A673 (cell line): Measurements from ENCODE around the gene AUP1.

ENCODE experiments used
- EZH2 ChIP-seq: fragments of 200-600 bp; sonication (generic); IDR thresholded peaks from 2 replicates; pipeline ENCODE4 v1.6.1; 2017; ENCODE audit warnings: borderline replicate concordance, low read depth, mild to moderate bottlenecking, mixed read lengths, antibody characterized with exemption, low read length; ENCODE audit not compliant: poor library complexity, severe bottlenecking
- TF ChIP-seq, protein P1 (sequence below): fragments of 300-800, 200-600 bp; sonication (generic); conservative IDR thresholded peaks from 2 replicates; pipeline ENCODE4 v1.5.1; 2017; ENCODE audit warnings: low read depth, mild to moderate bottlenecking, antibody characterized with exemption, low read length, moderate library complexity, mixed read lengths

DNA sequence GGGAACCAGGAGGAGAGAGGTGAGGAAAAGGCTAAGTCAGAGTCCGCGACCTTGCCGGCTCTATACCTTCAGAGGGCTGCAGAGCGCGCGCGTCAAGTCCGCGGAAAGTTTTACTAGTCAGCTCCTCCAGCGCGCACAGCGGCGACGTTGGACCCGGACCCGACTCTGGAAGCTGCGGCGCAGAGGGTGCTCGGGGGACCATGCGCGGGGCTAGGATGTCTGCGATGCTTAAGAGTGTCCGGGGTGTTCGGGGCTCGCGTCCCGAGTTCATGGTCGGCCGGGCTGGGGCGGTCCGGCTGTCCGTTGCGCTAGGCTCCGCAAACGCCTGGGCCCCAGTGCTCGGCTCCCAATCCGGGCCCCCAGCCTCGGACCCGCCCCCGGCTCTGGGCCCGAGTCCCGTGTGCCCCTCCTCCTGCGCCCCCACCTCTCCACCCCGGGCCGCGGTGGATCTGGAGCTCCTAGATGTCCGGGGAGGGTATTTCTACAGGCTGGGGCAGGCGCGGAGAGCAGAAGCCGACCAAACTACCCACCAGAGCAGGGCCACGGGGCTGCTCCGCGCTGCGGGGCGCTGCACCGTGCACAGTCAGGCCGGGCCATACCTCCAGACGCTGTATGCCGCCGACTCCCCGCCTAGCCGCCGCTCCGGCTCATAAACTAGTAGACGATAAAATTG lies 30.1 kb downstream of the AUP1 start, which contains the start of gene LBX2:
- TF ChIP-seq, protein P1, sequence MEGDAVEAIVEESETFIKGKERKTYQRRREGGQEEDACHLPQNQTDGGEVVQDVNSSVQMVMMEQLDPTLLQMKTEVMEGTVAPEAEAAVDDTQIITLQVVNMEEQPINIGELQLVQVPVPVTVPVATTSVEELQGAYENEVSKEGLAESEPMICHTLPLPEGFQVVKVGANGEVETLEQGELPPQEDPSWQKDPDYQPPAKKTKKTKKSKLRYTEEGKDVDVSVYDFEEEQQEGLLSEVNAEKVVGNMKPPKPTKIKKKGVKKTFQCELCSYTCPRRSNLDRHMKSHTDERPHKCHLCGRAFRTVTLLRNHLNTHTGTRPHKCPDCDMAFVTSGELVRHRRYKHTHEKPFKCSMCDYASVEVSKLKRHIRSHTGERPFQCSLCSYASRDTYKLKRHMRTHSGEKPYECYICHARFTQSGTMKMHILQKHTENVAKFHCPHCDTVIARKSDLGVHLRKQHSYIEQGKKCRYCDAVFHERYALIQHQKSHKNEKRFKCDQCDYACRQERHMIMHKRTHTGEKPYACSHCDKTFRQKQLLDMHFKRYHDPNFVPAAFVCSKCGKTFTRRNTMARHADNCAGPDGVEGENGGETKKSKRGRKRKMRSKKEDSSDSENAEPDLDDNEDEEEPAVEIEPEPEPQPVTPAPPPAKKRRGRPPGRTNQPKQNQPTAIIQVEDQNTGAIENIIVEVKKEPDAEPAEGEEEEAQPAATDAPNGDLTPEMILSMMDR: no peak
- peak; percentile 43 for TF ChIP-seq EZH2
